Measurements from ENCODE around the gene PAXIP1. TPM values are rescaled to one million over a fixed set of nuclear protein-coding genes. Genes with fewer than 3 reads are reported as not detected.

The PAXIP1 gene
- total RNA-seq, 2 donors from 2014 or later: 4.4 to 8.6 TPM

DNA sequence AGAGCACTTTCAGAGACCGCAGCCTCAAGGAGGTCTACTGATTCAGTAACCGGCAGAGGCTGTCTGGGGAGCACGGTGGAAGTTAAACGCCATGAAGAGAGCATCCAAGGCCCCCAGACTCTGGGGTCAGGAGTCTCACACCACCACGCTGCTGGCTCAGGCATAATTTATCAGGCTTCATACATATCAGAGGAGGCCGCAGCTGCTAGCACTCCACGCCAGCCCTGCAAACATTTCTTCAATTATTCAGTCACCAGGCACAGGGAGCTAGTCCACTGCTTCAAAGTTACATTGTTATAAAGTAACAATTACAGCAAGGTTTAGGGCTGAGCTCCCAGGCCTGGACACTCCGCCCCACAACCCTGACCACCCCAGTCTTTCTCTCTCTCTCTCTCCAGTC is 97.8 kb downstream of the PAXIP1 start:
- DNase-seq (no peak), ATAC-seq (no peak)
- H3K4me1 ChIP-seq: no peaks in the 10 kb centered on the region
- intact Hi-C loops (cut with DNase I): no loop called here
- TF ChIP-seq, protein P1, sequence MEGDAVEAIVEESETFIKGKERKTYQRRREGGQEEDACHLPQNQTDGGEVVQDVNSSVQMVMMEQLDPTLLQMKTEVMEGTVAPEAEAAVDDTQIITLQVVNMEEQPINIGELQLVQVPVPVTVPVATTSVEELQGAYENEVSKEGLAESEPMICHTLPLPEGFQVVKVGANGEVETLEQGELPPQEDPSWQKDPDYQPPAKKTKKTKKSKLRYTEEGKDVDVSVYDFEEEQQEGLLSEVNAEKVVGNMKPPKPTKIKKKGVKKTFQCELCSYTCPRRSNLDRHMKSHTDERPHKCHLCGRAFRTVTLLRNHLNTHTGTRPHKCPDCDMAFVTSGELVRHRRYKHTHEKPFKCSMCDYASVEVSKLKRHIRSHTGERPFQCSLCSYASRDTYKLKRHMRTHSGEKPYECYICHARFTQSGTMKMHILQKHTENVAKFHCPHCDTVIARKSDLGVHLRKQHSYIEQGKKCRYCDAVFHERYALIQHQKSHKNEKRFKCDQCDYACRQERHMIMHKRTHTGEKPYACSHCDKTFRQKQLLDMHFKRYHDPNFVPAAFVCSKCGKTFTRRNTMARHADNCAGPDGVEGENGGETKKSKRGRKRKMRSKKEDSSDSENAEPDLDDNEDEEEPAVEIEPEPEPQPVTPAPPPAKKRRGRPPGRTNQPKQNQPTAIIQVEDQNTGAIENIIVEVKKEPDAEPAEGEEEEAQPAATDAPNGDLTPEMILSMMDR (IDR thresholded peaks at IDR 0.05): no peak
- no peak for TF ChIP-seq POLR2A (IDR thresholded peaks at IDR 0.05)
- no peak overlapping the region for H3K27ac ChIP-seq
- no peaks in the 10 kb centered on the region for H3K27me3 ChIP-seq
- no peak overlapping the region for H3K4me3 ChIP-seq
- WGBS, 2 donors: 77 to 84% methylated on average over 8 of the region's 8 CpGs
- H3K36me3 ChIP-seq (replicated peaks in 1 of 2; ENCODE audit: insufficient read depth in 1 of 2, low read depth in 2 of 2): no peaks in the 10 kb centered on the region
- H3K9me3 ChIP-seq: no peaks in the 10 kb centered on the region

DNA sequence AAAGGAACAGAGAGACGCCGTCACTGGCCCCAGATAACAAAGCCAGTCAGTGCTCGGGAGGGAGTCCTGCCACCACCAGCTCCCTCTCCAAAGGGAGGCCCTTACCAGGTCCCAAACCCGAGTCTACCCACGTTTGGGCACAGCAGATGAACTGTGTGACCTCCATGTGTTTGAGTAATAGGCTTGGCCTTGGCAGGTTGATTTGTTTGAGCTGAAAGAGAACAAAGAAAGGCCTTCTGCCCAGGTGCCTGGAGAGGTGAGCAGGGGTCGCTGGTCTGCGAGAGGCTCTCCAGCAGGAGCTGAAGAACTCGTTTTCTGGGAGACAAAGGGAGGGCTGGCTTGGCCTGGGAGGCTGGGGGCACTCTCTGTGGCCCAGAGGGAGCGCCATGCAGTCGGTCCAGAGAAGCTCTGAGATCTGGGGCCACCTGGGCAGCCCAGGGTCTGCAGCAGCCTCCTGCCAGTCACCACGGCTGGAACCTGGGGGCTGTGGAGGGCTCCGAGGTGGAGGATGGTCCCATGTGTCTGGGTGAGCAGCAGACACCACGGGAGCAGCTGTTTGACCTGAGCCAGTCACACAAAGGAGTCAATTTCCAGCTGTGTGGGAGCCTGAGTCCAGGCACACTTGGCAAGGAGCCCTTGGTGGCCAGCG is 99.7 kb downstream of the PAXIP1 start:
- no peaks in the 10 kb centered on the region for H3K9me3 ChIP-seq
- no peak for DNase-seq
- intact Hi-C loops (cut with DNase I): no loop called here
- no peak overlapping the region for H3K4me3 ChIP-seq
- H3K4me1 ChIP-seq: no peaks in the 10 kb centered on the region
- no peak for ATAC-seq
- TF ChIP-seq POLR2A (IDR thresholded peaks at IDR 0.05): no peak
- TF ChIP-seq, protein P1 (IDR thresholded peaks at IDR 0.05): no peak
- no peak overlapping the region for H3K27ac ChIP-seq
- 33 to 39% methylated on average over 8 to 14 of the region's 14 CpGs for WGBS, 2 donors
- H3K27me3 ChIP-seq: no peaks in the 10 kb centered on the region
- no peaks in the 10 kb centered on the region for H3K36me3 ChIP-seq (replicated peaks in 1 of 2; ENCODE audit: insufficient read depth in 1 of 2, low read depth in 2 of 2)

DNA sequence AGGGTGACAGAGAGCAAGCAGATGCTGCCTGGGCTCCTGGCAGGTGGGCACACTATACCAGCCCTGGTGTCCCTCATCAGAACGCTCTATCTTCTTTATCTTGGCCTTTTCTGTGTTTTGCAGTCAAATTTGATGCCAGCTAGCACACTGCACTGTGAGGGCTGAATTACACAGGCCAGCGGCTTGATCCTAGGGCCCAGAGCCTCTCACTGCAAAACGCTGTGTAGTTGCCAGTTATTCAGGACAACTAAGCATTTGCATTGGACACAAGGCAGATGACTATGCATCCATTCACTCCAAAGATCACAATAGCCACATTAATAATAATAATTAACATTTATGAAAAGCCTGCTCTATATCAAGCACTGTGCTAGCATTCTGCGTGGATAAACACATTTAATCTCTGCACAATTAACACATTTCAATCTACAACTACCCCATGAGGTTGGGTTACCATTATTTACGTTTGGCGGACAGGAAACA is 100.3 kb downstream of the PAXIP1 start:
- Histone ChIP-seq H3K9me3 (no peaks in the 10 kb centered on the region), H3K36me3 (replicated peaks in 1 of 2; ENCODE audit: insufficient read depth in 1 of 2, low read depth in 2 of 2) (no peaks in the 10 kb centered on the region), H3K4me1 (no peaks in the 10 kb centered on the region), H3K27me3 (no peaks in the 10 kb centered on the region), H3K4me3 (no peak overlapping the region), H3K27ac (no peak overlapping the region)
- no peak for TF ChIP-seq POLR2A (IDR thresholded peaks at IDR 0.05)
- TF ChIP-seq, protein P1 (IDR thresholded peaks at IDR 0.05): no peak
- DNase-seq (no peak), ATAC-seq (no peak)
- whole genome bisulfite sequencing, 2 donors: 76 to 78% methylated on average over 6 of the region's 6 CpGs
- intact Hi-C loops (cut with DNase I): no loop called here

DNA sequence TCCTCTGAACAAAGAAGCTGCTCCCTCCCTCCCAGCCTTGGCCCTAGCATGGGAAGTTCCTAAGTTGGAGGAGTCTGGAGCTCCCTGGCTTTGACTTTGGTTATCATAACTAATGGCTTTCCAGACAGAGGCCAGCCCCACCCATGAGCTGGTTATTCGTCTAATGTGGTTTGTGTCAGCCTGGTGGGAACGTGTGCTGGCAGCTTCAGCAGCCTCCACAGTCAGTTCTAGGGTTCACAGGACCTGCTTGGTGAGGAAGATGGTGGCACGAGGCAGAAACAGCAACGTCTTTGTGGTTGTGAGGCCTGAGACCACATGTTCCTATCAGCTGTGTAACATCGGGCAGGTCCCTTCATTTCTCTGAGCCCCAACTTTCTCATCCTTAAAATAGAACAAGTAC is 103.1 kb downstream of the PAXIP1 start:
- no peaks in the 10 kb centered on the region for H3K36me3 ChIP-seq (replicated peaks in 1 of 2; ENCODE audit: insufficient read depth in 1 of 2, low read depth in 2 of 2)
- H3K27me3 ChIP-seq: no peaks in the 10 kb centered on the region
- no peaks in the 10 kb centered on the region for H3K9me3 ChIP-seq
- H3K27ac ChIP-seq: no peak overlapping the region
- no peak overlapping the region for H3K4me3 ChIP-seq
- no peak for TF ChIP-seq POLR2A (IDR thresholded peaks at IDR 0.05)
- TF ChIP-seq, protein P1 (IDR thresholded peaks at IDR 0.05): no peak
- no peak for DNase-seq
- no peaks in the 10 kb centered on the region for H3K4me1 ChIP-seq
- no peak for ATAC-seq
- intact Hi-C loops (cut with DNase I): no loop called here
- WGBS, 2 donors: 58 to 71% methylated on average over 5 of the region's 5 CpGs
